ENCODE results near the gene ZFP91.

ZFP91 gene

GRCh38 chr11:58654908-58655296 is 76.0 kb downstream of the ZFP91 start:
- DNase-seq (ENCODE audit: extremely low spot score) = no peak
- TF ChIP-seq ELF4 (IDR thresholded peaks at IDR 0.05) = no peak
- no peak for TF ChIP-seq BHLHE40 (IDR thresholded peaks at IDR 0.05; ENCODE audit: borderline replicate concordance)
- no peak for TF ChIP-seq SP1 (IDR thresholded peaks at IDR 0.05)
- no peak for TF ChIP-seq LEF1 (IDR thresholded peaks at IDR 0.05; ENCODE audit: borderline replicate concordance)
- ChIA-PET CTCF (no interaction called here), POLR2A (no interaction called here)

GRCh38 chr11:58656348-58656747 is 77.5 kb downstream of the ZFP91 start:
- POLR2A ChIA-PET = no interaction called here
- no peak for DNase-seq (ENCODE audit: extremely low spot score)
- CTCF ChIA-PET = no interaction called here
- TF ChIP-seq PKNOX1 (IDR thresholded peaks at IDR 0.05) = no peak
- TF ChIP-seq FOXM1 (IDR thresholded peaks at IDR 0.05; ENCODE audit: borderline replicate concordance) = no peak
- no peak for TF ChIP-seq ELF4 (IDR thresholded peaks at IDR 0.05)
- TF ChIP-seq TARDBP (IDR thresholded peaks at IDR 0.05) = no peak
- no peak for TF ChIP-seq FOXK2 (IDR thresholded peaks at IDR 0.05)
- no peak for TF ChIP-seq FOXA1 (IDR thresholded peaks at IDR 0.05)
- no peak for TF ChIP-seq L3MBTL2 (conservative IDR thresholded peaks at IDR 0.05)
- no peak for TF ChIP-seq BHLHE40 (IDR thresholded peaks at IDR 0.05; ENCODE audit: borderline replicate concordance)

- CTCF ChIA-PET = no interaction called here
- TF ChIP-seq HDGF (IDR thresholded peaks at IDR 0.05; ENCODE audit: borderline replicate concordance) = no peak
- no peak for TF ChIP-seq LEF1 (IDR thresholded peaks at IDR 0.05; ENCODE audit: borderline replicate concordance)
- no peak for TF ChIP-seq NFRKB (IDR thresholded peaks at IDR 0.05)
- no peak for TF ChIP-seq PKNOX1 (IDR thresholded peaks at IDR 0.05)
- TF ChIP-seq SP1 (IDR thresholded peaks at IDR 0.05) = no peak
- no peak for TF ChIP-seq FOXA1 (IDR thresholded peaks at IDR 0.05)
- no peak for TF ChIP-seq BHLHE40 (IDR thresholded peaks at IDR 0.05; ENCODE audit: borderline replicate concordance)
- TF ChIP-seq L3MBTL2 (conservative IDR thresholded peaks at IDR 0.05) = no peak
- no peak for TF ChIP-seq ELF4 (IDR thresholded peaks at IDR 0.05)
- TF ChIP-seq ARNT (IDR thresholded peaks at IDR 0.05) = no peak
- DNase-seq (ENCODE audit: extremely low spot score) = no peak
- POLR2A ChIA-PET = no interaction called here
Observed at GRCh38 chr11:58658623-58659022, 79.8 kb downstream of the ZFP91 start.

GRCh38 chr11:58659404-58659803 is 80.5 kb downstream of the ZFP91 start:
- POLR2A ChIA-PET = no interaction called here
- CTCF ChIA-PET = interaction anchor here (1.1 kb wide), 1 partner anchor 90 kb away, joined by 3 read pairs; no protein-coding TSS in a partner anchor
- TF ChIP-seq ARNT (IDR thresholded peaks at IDR 0.05) (no peak), SP1 (IDR thresholded peaks at IDR 0.05) (no peak), BHLHE40 (IDR thresholded peaks at IDR 0.05; ENCODE audit: borderline replicate concordance) (no peak), ELF4 (IDR thresholded peaks at IDR 0.05) (no peak), ZNF384 (IDR thresholded peaks at IDR 0.05) (no peak)
- DNase-seq (ENCODE audit: extremely low spot score) = no peak

- no peak for DNase-seq (ENCODE audit: extremely low spot score)
- CTCF ChIA-PET = interaction anchor here (1.1 kb wide), 1 partner anchor 91 kb away, joined by 3 read pairs; no protein-coding TSS in a partner anchor
- POLR2A ChIA-PET = no interaction called here
- TF ChIP-seq ZNF384 (IDR thresholded peaks at IDR 0.05) (no peak), SP1 (IDR thresholded peaks at IDR 0.05) (no peak), ELF4 (IDR thresholded peaks at IDR 0.05) (no peak), FOXK2 (IDR thresholded peaks at IDR 0.05) (no peak), CTBP1 (IDR thresholded peaks at IDR 0.05; ENCODE audit: borderline replicate concordance) (no peak), NFRKB (IDR thresholded peaks at IDR 0.05) (no peak), BHLHE40 (IDR thresholded peaks at IDR 0.05; ENCODE audit: borderline replicate concordance) (no peak)
Observed at GRCh38 chr11:58659910-58660570, 81.2 kb downstream of the ZFP91 start.
